Upper lobe of left lung (tissue), 4 donors: ENCODE results near the gene SPN.

Experiments used
- CTCF ChIP-seq, 6 experiments: fragments of 450-650 bp in 4 of 6; fragments of 200-600 bp in 2 of 6; sonication (generic) in 2 of 6; IDR thresholded peaks; one replicate each; pipeline ENCODE4 v1.5.1; 2016 to 2019; ENCODE audit warnings: antibody characterized with exemption in 6 of 6
- EP300 ChIP-seq, 4 donors: sonication (generic); formaldehyde crosslinking; IDR thresholded peaks; one replicate each; pipeline ENCODE4 v1.5.1; 2017; ENCODE audit warnings: antibody characterized with exemption in 4 of 4, control low read depth in 2 of 4
- POLR2A ChIP-seq, 4 donors: fragments of 450-650 bp; IDR thresholded peaks; one replicate each; pipeline ENCODE4 v1.5.1; 2016 to 2017; ENCODE audit warnings: antibody characterized with exemption in 4 of 4, mild to moderate bottlenecking in 2 of 4

GRCh38 chr16:29650771-29651170 is 12.3 kb upstream of the SPN start:
- TF ChIP-seq POLR2A (IDR thresholded peaks at IDR 0.05) (no peak), CTCF (IDR thresholded peaks at IDR 0.05) (no peak), EP300 (IDR thresholded peaks at IDR 0.05) (no peak)
